ENCODE data around the gene TMEM248.

DNA sequence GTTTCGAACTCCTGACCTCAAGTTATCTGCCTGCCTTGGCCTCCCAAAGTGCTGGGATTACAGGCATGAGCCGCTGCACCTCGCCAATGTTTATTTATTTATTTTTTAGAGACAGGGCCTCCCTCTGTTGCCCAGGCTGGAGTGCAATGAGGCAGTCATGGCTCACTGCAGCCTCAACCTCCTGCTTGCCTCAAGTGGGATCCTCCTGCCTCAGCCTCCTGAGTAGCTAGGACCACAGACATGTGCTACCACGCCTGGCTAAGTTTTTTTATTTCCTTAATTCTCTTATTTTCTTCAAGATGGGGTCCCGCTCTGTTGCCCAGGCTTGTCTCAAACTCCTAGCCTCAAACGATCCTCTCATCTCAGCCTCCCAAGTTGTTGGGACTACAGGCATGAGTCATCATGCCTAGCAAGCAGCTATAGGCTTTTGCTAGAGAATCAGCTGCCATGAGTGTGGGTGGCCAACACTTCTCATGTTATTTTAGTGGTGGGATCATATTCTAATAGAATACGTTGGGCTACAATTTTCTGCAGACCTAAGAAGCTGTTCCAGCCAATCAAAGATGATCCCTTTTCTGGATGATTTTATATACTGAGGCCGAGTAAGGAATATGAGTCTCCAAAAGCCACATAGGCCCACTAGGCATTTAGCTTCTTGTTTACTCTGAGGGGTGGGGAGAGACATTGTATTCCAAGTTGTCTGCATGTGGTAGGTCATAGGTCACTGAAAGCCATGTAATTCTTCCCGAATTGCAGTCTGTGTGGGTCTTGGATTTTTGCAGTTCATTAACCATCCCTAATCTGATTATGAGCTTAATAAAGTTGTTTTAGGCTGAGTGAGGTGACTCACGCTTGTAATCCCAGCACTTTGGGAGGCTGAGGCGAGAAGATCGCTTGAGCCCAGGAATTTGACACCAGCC, 7.6 kb upstream of the TMEM248 start:
- TF ChIP-seq, protein P1, sequence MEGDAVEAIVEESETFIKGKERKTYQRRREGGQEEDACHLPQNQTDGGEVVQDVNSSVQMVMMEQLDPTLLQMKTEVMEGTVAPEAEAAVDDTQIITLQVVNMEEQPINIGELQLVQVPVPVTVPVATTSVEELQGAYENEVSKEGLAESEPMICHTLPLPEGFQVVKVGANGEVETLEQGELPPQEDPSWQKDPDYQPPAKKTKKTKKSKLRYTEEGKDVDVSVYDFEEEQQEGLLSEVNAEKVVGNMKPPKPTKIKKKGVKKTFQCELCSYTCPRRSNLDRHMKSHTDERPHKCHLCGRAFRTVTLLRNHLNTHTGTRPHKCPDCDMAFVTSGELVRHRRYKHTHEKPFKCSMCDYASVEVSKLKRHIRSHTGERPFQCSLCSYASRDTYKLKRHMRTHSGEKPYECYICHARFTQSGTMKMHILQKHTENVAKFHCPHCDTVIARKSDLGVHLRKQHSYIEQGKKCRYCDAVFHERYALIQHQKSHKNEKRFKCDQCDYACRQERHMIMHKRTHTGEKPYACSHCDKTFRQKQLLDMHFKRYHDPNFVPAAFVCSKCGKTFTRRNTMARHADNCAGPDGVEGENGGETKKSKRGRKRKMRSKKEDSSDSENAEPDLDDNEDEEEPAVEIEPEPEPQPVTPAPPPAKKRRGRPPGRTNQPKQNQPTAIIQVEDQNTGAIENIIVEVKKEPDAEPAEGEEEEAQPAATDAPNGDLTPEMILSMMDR (IDR thresholded peaks at IDR 0.05) = no peak
- no peak for TF ChIP-seq POLR2A (IDR thresholded peaks at IDR 0.05)
- TF ChIP-seq EP300 (IDR thresholded peaks at IDR 0.05) = no peak
